Activated CD8-positive, alpha-beta memory T cell treated with anti-CD3 and anti-CD28 coated beads, Interleukin-2, amount 50 U/mL, for 48 hours (primary cell): Measurements from ENCODE around the gene ASIC4.

Experiments
- DNase-seq: peaks from one replicate; pipeline ENCODE4 v3.0.0-alpha.2; 2020

Gene ASIC4

DNA sequence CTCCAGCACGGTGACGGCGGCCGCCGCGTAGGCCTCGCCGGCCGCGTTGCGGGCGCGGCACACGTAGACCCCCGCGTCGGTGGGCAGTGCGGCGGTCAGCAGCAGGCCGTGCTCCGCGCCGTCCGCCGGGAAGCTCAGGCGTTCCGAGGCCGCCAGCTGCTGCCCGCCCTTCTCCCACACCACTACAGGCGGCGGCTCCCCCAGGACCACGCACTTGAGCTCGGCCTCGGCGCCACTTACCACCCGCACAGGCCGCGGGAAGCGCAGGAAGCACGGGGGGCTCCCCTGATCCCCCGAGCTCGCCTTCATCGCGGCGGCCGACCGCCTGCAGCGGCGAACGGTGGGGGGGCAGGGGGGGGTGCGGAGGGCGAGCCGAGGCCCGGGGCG is 56.6 kb downstream of the ASIC4 start:
- no peak for DNase-seq

- DNase-seq, result no peak
Observed at GRCh38 chr2:219571311-219572236, 57.3 kb downstream of the ASIC4 start, which contains the start of gene OBSL1. TSS of gene OBSL1 (minus strand) at chr2:219571539. CDS start at chr2:219571232, 307 bp downstream.

GRCh38 chr2:219572237-219573001 is 58.1 kb downstream of the ASIC4 start, which contains the start of gene INHA:
TSS of gene INHA (plus strand) at chr2:219572310. CDS start at chr2:219572375, 65 bp downstream.
- DNase-seq, result no peak

DNA sequence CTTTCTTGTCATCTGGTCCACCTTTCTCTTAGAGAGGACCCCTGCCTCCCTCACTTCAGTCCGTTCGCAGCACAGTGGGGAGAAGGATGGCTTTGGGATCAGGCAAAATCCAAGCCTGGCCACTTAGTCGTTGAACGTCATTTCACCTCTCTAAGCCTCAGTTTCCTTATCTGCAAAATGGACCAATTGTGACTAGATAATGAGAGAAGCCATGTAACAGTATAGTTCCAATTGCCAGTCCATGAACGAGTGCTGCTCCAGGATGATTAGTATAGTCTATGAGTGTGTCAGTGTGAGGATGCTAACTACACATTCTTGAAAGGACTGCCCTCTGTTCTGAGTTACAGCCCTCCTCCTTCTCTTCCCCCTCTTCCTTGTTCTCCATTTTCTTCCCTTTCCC is 58.9 kb downstream of the ASIC4 start:
- no peak for DNase-seq

DNA sequence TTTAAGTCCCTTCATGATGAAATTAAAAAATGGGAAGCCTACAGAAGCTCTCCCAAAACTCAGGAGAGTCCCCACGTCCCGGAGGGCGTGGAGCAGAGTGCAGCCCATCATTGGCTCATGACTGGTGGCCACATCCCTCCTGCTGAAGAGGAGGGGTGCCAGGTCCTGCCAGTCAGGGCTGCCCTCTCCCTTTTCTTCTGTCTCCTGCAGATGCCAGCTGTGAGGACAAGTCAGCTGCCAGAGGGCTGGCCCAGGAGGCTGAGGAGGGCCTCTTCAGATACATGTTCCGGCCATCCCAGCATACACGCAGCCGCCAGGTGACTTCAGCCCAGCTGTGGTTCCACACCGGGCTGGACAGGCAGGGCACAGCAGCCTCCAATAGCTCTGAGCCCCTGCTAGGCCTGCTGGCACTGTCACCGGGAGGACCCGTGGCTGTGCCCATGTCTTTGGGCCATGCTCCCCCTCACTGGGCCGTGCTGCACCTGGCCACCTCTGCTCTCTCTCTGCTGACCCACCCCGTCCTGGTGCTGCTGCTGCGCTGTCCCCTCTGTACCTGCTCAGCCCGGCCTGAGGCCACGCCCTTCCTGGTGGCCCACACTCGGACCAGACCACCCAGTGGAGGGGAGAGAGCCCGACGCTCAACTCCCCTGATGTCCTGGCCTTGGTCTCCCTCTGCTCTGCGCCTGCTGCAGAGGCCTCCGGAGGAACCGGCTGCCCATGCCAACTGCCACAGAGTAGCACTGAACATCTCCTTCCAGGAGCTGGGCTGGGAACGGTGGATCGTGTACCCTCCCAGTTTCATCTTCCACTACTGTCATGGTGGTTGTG is 60.4 kb downstream of the ASIC4 start:
- no peak for DNase-seq

GRCh38 chr2:219575566-219576504 is 61.6 kb downstream of the ASIC4 start:
- no peak for DNase-seq

- no peak for DNase-seq
Observed at GRCh38 chr2:219576505-219577388, 62.5 kb downstream of the ASIC4 start.

DNA sequence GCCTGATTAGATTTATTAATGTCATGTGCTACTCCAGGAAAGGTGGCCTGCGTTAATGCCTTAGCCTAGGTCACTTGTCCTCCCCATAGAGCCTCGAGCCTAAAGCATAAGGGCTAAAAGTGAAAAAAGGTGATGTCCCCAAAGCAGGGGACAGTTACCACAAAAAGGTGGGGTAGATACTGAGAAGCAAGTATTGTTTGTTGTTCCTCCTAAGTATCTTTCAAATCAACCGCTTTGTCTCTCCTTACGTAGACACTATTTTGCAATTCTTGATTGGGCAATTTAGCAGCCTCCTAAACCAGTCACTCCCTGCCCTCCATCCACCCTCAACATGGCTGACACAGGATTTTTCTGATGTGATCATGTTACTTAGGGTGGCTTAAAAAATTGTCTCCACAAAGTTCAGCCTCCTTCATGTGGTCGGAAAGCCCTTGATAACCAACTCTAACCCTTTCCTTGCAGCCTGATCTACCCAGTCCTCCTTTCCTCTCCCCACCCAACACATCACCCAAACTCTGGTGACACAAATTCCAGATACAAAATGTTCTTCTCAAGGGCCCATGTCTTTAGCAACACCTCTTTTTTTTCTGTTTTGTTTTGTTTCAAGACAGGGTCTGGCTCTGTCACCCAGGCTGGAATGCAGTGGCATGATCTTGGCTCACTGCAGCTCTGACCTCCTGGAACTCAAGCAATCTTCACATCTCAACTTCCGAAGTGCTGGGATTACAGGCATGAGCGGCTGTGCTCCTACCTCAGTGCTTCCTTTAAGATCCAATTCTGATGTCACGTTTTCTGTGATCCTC is 64.7 kb downstream of the ASIC4 start:
- no peak for DNase-seq

GRCh38 chr2:219581346-219581745 is 67.1 kb downstream of the ASIC4 start:
- DNase-seq, result no peak
